Vagina (tissue), 2 donors: ENCODE measurements around the gene PDXK. TPM values are rescaled to one million over a fixed set of nuclear protein-coding genes. Genes with fewer than 3 reads are reported as not detected.

Experiments
- DNase-seq, 2 donors: peaks; one replicate each; pipeline ENCODE4 v3.0.0-alpha.2; 2017; ENCODE audit errors: extremely low spot score in 2 of 2
- H3K27ac ChIP-seq: fragments of 200-600 bp; sonication (generic); one replicate; pipeline ENCODE4 v1.5.1; 2019
- H3K27me3 ChIP-seq: fragments of 200-600 bp; sonication (generic); one replicate; pipeline ENCODE4 v1.5.1; 2019
- H3K36me3 ChIP-seq, 2 donors: fragments of 200-600 bp; sonication (generic); one replicate each; pipeline ENCODE4 v1.5.1; 2017 to 2019
- H3K4me1 ChIP-seq: fragments of 200-600 bp; sonication (generic); one replicate; pipeline ENCODE4 v1.5.1; 2019
- H3K4me3 ChIP-seq, 2 donors: fragments of 200-600 bp; sonication (generic); 1 replicate in 1 of 2; 2 replicates in 1 of 2; pipeline ENCODE4 v1.5.1; 2016 to 2019
- H3K9me3 ChIP-seq: fragments of 200-600 bp; sonication (generic); one replicate; pipeline ENCODE4 v1.5.1; 2019
- POLR2A ChIP-seq, 2 donors: fragments of 450-650 bp; IDR thresholded peaks; one replicate each; pipeline ENCODE4 v1.6.1; 2017; ENCODE audit warnings: antibody characterized with exemption in 2 of 2, mild to moderate bottlenecking in 2 of 2, moderate library complexity in 2 of 2
- POLR2AphosphoS5 ChIP-seq, 2 donors: sonication (generic); formaldehyde crosslinking; IDR thresholded peaks; one replicate each; pipeline ENCODE4 v1.9.0; 2017; ENCODE audit warnings: antibody characterized with exemption in 2 of 2, mild to moderate bottlenecking in 2 of 2, low read depth in 1 of 2; ENCODE audit not compliant: insufficient read depth in 1 of 2
- intact Hi-C: fragments of 100-400 bp; cut with DNase I; formaldehyde crosslinking; loops from one replicate; pipeline ENCODE4 v1.15.1; 2023
- total RNA-seq: library from RNA; depleted of rRNA; stranded (reverse); fragments of >200 nt; gene quantifications from one replicate; pipeline ENCODE4 v1.2.3, GENCODE V29; 2016
- TF ChIP-seq, protein P1 (sequence below), 3 experiments: fragments of 450-650 bp in 2 of 3; fragments of 200-600 bp in 1 of 3; sonication (generic) in 1 of 3; IDR thresholded peaks; one replicate each; pipeline ENCODE4 v1.5.1; 2017 to 2019; ENCODE audit warnings: antibody characterized with exemption in 3 of 3, mild to moderate bottlenecking in 2 of 3, moderate library complexity in 2 of 3

The PDXK gene
- total RNA-seq, 1 donor from 2014 or later, result 58.7 TPM

DNA sequence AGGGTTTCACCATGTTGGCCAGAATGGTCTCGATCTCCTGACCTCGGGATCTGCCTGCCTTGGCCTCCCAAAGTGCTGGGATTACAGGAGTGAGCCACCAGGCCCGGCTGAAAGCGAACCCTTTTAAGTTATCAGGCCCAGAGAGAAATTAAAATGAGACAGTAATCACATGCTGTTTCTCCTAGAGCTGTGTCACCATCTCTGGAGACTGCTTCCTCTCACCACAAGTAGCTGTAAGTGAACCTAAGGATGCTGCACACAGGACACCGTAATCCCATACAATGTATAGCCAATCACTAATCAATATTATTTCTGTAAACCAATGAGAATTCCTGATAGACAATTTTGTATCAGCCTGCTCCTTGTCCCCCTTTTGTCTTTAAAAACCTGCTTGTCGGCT lies 62.9 kb downstream of the PDXK start:
- Histone ChIP-seq H3K27ac (no peak overlapping the region), H3K4me3 (no peak overlapping the region), H3K4me1 (peaks cover 13% of the 10 kb centered on the region), H3K9me3 (no peaks in the 10 kb centered on the region), H3K27me3 (no peaks in the 10 kb centered on the region), H3K36me3 (no peaks in the 10 kb centered on the region)
- intact Hi-C loops, result no loop called here
- TF ChIP-seq POLR2AphosphoS5 (IDR thresholded peaks at IDR 0.05; ENCODE audit: insufficient read depth in 1 of 2, low read depth in 1 of 2) (no peak), POLR2A (IDR thresholded peaks at IDR 0.05) (no peak)
- TF ChIP-seq, protein P1, sequence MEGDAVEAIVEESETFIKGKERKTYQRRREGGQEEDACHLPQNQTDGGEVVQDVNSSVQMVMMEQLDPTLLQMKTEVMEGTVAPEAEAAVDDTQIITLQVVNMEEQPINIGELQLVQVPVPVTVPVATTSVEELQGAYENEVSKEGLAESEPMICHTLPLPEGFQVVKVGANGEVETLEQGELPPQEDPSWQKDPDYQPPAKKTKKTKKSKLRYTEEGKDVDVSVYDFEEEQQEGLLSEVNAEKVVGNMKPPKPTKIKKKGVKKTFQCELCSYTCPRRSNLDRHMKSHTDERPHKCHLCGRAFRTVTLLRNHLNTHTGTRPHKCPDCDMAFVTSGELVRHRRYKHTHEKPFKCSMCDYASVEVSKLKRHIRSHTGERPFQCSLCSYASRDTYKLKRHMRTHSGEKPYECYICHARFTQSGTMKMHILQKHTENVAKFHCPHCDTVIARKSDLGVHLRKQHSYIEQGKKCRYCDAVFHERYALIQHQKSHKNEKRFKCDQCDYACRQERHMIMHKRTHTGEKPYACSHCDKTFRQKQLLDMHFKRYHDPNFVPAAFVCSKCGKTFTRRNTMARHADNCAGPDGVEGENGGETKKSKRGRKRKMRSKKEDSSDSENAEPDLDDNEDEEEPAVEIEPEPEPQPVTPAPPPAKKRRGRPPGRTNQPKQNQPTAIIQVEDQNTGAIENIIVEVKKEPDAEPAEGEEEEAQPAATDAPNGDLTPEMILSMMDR (IDR thresholded peaks at IDR 0.05), result no peak
- DNase-seq, result no peak

DNA sequence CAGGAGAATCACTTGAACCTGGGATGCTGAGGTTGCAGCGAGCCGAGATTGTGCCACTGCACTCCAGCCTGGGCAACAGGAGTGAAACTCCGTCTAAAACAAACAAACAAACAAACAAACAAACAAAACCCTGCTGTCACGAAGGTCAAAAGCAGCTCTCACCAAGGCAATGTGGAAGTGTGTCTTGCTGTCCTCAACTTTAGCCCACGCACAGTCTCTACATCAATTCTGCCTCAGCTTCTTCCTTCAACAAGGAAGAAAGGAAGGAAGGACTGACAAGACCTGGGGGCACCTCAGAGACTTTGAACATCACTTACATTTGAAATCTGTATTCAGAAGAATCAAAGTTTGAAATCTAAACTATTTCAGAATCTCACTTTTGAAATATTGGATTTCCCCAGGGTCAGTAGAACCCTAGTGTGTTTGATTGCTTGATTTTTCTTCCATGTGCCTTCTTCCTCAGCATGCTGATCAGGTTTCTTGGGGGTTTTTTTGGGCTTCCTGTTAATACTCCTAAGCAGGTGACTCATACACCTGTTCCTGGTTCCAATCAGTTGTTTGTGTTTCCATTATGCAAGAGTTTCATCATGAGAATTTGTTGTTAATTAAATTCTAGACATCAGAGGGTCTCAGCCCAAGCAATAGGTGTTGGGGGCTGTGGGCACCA lies 63.6 kb downstream of the PDXK start:
- no peak overlapping the region for H3K27ac ChIP-seq
- H3K27me3 ChIP-seq, result no peaks in the 10 kb centered on the region
- DNase-seq, result no peak
- no peaks in the 10 kb centered on the region for H3K9me3 ChIP-seq
- no peak overlapping the region for H3K4me3 ChIP-seq
- intact Hi-C loops, result no loop called here
- H3K36me3 ChIP-seq, result no peaks in the 10 kb centered on the region
- peaks cover 13% of the 10 kb centered on the region for H3K4me1 ChIP-seq
- no peak for TF ChIP-seq POLR2A (IDR thresholded peaks at IDR 0.05)
- TF ChIP-seq, protein P1 (IDR thresholded peaks at IDR 0.05), result no peak
- peak in 1 of 2 donors; percentile 43 for TF ChIP-seq POLR2AphosphoS5 (IDR thresholded peaks at IDR 0.05; ENCODE audit: insufficient read depth in 1 of 2, low read depth in 1 of 2)

DNA sequence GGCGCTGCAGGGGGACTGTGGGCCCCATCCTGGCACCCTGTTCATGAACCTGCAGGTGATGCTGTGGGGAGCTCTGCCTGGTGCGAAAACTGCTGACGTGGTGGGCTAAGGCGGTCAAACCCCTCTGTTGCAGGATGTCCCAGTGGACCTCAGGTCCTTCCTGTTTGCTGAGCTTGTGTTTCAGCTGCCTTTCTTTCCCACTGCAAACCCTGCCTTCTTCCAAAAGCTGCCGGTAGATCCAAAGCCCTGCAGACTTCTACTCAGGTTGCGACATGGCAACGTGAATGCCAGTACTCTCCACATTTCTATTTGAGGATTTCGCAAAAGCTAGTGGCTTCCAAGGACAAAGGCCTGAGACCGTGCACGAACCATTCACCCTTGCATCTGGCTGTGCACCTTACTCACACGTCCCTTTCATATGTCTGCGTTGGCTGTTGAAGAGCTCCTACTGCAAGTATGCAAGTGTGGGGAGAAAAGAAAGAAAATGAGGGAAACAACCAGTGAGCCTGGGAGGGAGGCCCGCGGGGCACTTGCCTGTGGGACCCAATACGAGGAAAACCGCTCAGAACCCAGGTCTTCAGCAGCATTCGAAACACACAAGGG lies 64.3 kb downstream of the PDXK start:
- no peak overlapping the region for H3K4me3 ChIP-seq
- peaks cover 13% of the 10 kb centered on the region for H3K4me1 ChIP-seq
- no peaks in the 10 kb centered on the region for H3K9me3 ChIP-seq
- TF ChIP-seq, protein P1 (IDR thresholded peaks at IDR 0.05), result no peak
- TF ChIP-seq POLR2A (IDR thresholded peaks at IDR 0.05) (no peak), POLR2AphosphoS5 (IDR thresholded peaks at IDR 0.05; ENCODE audit: insufficient read depth in 1 of 2, low read depth in 1 of 2) (no peak)
- H3K36me3 ChIP-seq, result no peaks in the 10 kb centered on the region
- H3K27ac ChIP-seq, result no peak overlapping the region
- intact Hi-C loops, result no loop called here
- DNase-seq, result no peak
- H3K27me3 ChIP-seq, result no peaks in the 10 kb centered on the region

DNA sequence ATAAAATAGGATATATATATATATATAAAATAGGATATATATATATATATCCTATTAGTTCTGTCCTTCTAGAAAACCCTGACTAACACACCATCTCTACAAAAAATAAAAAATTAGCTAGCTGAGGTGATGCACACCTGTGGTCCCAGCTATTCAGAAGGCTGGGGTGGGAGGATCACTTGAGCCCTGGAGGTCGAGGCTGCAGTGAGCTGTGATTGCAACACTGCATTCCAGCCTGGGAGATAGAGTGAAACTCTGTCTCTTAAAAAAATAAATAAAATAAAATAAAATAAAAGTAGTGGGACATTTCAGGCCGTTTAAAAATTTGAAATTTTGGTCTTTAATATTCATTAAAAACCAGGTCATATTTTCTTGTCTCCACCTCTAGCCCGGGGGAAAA lies 66.2 kb downstream of the PDXK start:
- TF ChIP-seq POLR2A (IDR thresholded peaks at IDR 0.05) (no peak), POLR2AphosphoS5 (IDR thresholded peaks at IDR 0.05; ENCODE audit: insufficient read depth in 1 of 2, low read depth in 1 of 2) (no peak)
- TF ChIP-seq, protein P1 (IDR thresholded peaks at IDR 0.05), result no peak
- Histone ChIP-seq H3K27ac (no peak overlapping the region), H3K9me3 (no peaks in the 10 kb centered on the region), H3K27me3 (no peaks in the 10 kb centered on the region), H3K4me1 (peaks cover 23% of the 10 kb centered on the region), H3K4me3 (no peak overlapping the region), H3K36me3 (no peaks in the 10 kb centered on the region)
- no peak for DNase-seq
- intact Hi-C loops, result no loop called here

DNA sequence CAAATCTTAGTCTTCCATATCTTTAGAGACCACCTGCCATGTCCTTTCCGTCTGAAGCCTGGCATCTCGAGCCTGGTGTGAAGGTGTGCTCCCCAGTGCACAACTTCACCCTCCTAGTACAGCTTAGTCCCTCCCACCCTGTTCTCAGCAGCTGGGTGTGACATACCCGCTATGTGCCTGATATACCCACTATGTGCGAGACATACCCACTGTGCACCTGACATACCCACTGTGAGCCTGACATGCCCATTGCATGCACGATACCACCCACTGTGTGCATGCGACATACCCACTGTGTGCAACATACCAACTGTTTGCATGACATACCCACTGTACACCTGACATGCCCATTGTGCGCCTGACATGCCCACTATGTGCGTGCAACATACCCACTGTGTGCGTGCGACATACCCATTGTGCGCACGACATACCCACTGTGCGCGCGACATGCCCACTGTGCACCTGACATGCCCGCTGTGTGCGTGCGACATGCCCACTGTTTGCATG lies 67.4 kb downstream of the PDXK start:
- intact Hi-C loops, result no loop called here
- H3K4me1 ChIP-seq, result peaks cover 35% of the 10 kb centered on the region
- H3K27ac ChIP-seq, result no peak overlapping the region
- no peak overlapping the region for H3K4me3 ChIP-seq
- H3K9me3 ChIP-seq, result no peaks in the 10 kb centered on the region
- no peak for DNase-seq
- H3K36me3 ChIP-seq, result no peaks in the 10 kb centered on the region
- TF ChIP-seq, protein P1 (IDR thresholded peaks at IDR 0.05), result no peak
- TF ChIP-seq POLR2A (IDR thresholded peaks at IDR 0.05) (no peak), POLR2AphosphoS5 (IDR thresholded peaks at IDR 0.05; ENCODE audit: insufficient read depth in 1 of 2, low read depth in 1 of 2) (no peak)
- H3K27me3 ChIP-seq, result no peaks in the 10 kb centered on the region
